K562 (cell line): ENCODE data around the gene TMEM132D. TPM values are rescaled to one million over a fixed set of nuclear protein-coding genes. Genes with fewer than 3 reads are reported as not detected.

ENCODE experiments used
- ATAC-seq: fragments of 200-7000 bp; cut with Tn5 transposase; 3 replicates; pipeline ENCODE4 v1.9.1; 2020; ENCODE audit warnings: moderate library complexity
- BruUV-seq: library from RNA; stranded (reverse); fragments of 400-500 nt; replicated peaks from 2 replicates; lab custom pipeline; 2021; lab: Mats Ljungman, UMichigan
- CTCF ChIA-PET: fragments of 300-600 bp; formaldehyde crosslinking; extraction: SDS; loops from one replicate; lab custom pipeline; 2021; ENCODE audit warnings: low intra/inter-chr PET ratio; lab: Yijun Ruan, JAX
- POLR2A ChIA-PET: fragments of 300-600, 350-650 bp; sonication (Branson Sonifier 250); formaldehyde crosslinking; extraction: SDS; loops from one replicate; lab custom pipeline; 2021; ENCODE audit warnings: antibody characterized with exemption, inconsistent platforms; lab: Yijun Ruan, JAX
- DNase-seq, 4 experiments: peaks; one replicate each; pipeline versions ENCODE4 v3.0.0 to v3.0.0-alpha.2; 2011 to 2018; ENCODE audit warnings: low spot score in 3 of 4, mixed read lengths in 3 of 4; ENCODE audit errors: extremely low read depth in 1 of 4
- FAIRE-seq: peaks from 2 replicates; lab custom pipeline; 2011; peaks lifted over from hg19 to GRCh38; lab: Jason Lieb, UNC
- H2AFZ ChIP-seq: 2 replicates; pipeline ENCODE4 v1.6.0; 2011; ENCODE audit warnings: low read depth, low read length, control low read depth, inconsistent platforms
- H3K27ac ChIP-seq: fragments of 200-600 bp; 3 replicates; pipeline ENCODE4 v1.8.0; 2011; ENCODE audit warnings: low read depth, mild to moderate bottlenecking, control low read depth, inconsistent platforms, low read length, moderate library complexity, mixed read lengths; ENCODE audit errors: extremely low read depth
- H3K27me3 ChIP-seq, 2 experiments: fragments of 300-600 bp in 1 of 2; 2 replicates in 1 of 2; 3 replicates in 1 of 2; pipeline versions ENCODE4 v1.6.0 to v1.8.0; 2011; ENCODE audit warnings: inconsistent platforms in 2 of 2, low read length in 2 of 2, mild to moderate bottlenecking in 1 of 2, mixed read lengths in 1 of 2, moderate library complexity in 1 of 2; ENCODE audit not compliant: control insufficient read depth in 2 of 2, insufficient read depth in 2 of 2
- H3K36me3 ChIP-seq: fragments of 300-600 bp; 3 replicates; pipeline ENCODE4 v1.8.0; 2011; ENCODE audit warnings: mild to moderate bottlenecking, low read length, inconsistent platforms; ENCODE audit not compliant: control insufficient read depth, insufficient read depth
- H3K4me1 ChIP-seq, 2 experiments: fragments of 200-600 bp in 1 of 2; replicated peaks in 1 of 2; 2 replicates in 1 of 2; 3 replicates in 1 of 2; pipeline versions ENCODE4 v1.5.1 to v1.8.0; 2011; ENCODE audit warnings: inconsistent platforms in 2 of 2, low read length in 2 of 2, mild to moderate bottlenecking in 1 of 2, mixed read lengths in 1 of 2, moderate library complexity in 1 of 2; ENCODE audit not compliant: control insufficient read depth in 2 of 2, insufficient read depth in 2 of 2
- H3K4me2 ChIP-seq: 2 replicates; pipeline ENCODE4 v1.6.1; 2011; ENCODE audit warnings: low read length, control low read depth, inconsistent platforms, mixed read lengths; ENCODE audit not compliant: insufficient read depth
- H3K4me3 ChIP-seq: fragments of 200-600 bp; sonication (generic), shearing (Covaris generic); 2 replicates; pipeline ENCODE4 v1.5.1; 2016; ENCODE audit warnings: control low read depth, inconsistent platforms
- H3K79me2 ChIP-seq: fragments of 200-600 bp; 3 replicates; pipeline ENCODE4 v1.8.0; 2011; ENCODE audit warnings: low read length, inconsistent platforms; ENCODE audit not compliant: control insufficient read depth, insufficient read depth
- H3K9ac ChIP-seq, 2 experiments: 2 replicates each; pipeline versions ENCODE4 v1.6.0 to v1.6.1; 2011; ENCODE audit warnings: low read depth in 2 of 2, low read length in 2 of 2, control low read depth in 1 of 2, inconsistent platforms in 1 of 2, mild to moderate bottlenecking in 1 of 2, mixed read lengths in 1 of 2; ENCODE audit not compliant: insufficient read depth in 1 of 2
- H3K9me1 ChIP-seq: one replicate; pipeline ENCODE4 v1.6.0; 2011; ENCODE audit warnings: inconsistent platforms, mild to moderate bottlenecking, low read length, moderate library complexity; ENCODE audit not compliant: control insufficient read depth, insufficient read depth
- H3K9me3 ChIP-seq: replicated peaks from 2 replicates; pipeline ENCODE4 v1.5.1; 2011; ENCODE audit warnings: low read depth, low read length, inconsistent platforms; ENCODE audit not compliant: control insufficient read depth, insufficient read depth
- H4K20me1 ChIP-seq: replicated peaks from 2 replicates; pipeline ENCODE4 v1.6.1; 2011; ENCODE audit warnings: low read length, inconsistent platforms, mixed read lengths; ENCODE audit not compliant: control insufficient read depth, insufficient read depth
- CHD2 ChIP-seq: IDR thresholded peaks from 2 replicates; pipeline ENCODE4 v1.6.1; 2011; ENCODE audit warnings: low read depth, low read length
- CREB1 ChIP-seq, 2 experiments: sonication (generic) in 1 of 2; formaldehyde crosslinking in 1 of 2; IDR thresholded peaks; 2 replicates each; pipeline versions ENCODE4 v1.6.1 to v1.8.0; 2012 to 2022; ENCODE audit warnings: inconsistent platforms in 1 of 2, mild to moderate bottlenecking in 1 of 2, missing genetic modification reagents in 1 of 2, moderate library complexity in 1 of 2
- CREM ChIP-seq: IDR thresholded peaks from 2 replicates; pipeline ENCODE4 v1.6.1; 2014; ENCODE audit warnings: antibody characterized with exemption, low read depth
- CTCFL ChIP-seq: IDR thresholded peaks from 2 replicates; pipeline ENCODE4 v1.6.1; 2011; ENCODE audit warnings: borderline replicate concordance, low read depth, mild to moderate bottlenecking, moderate library complexity, low read length; ENCODE audit not compliant: insufficient read depth, poor library complexity, severe bottlenecking
- E2F3 ChIP-seq: fragments of 250-450 bp; sonication (Bioruptor Pico); IDR thresholded peaks from 2 replicates; pipeline ENCODE4 v1.4.0; 2020; ENCODE audit warnings: mild to moderate bottlenecking
- HSF4 ChIP-seq: fragments of 250-450 bp; sonication (Bioruptor Pico); IDR thresholded peaks from 2 replicates; pipeline ENCODE4 v2.1.2; 2022; ENCODE audit warnings: mild to moderate bottlenecking, moderate library complexity, borderline replicate concordance
- KLF13 ChIP-seq: fragments of 450-650 bp; IDR thresholded peaks from 2 replicates; pipeline ENCODE4 v1.6.1; 2016; ENCODE audit warnings: missing genetic modification characterization, low read depth, mild to moderate bottlenecking, missing compliant biosample characterization, moderate library complexity, borderline replicate concordance
- LEF1 ChIP-seq: fragments of 450-650 bp; IDR thresholded peaks from 2 replicates; pipeline ENCODE4 v1.6.1; 2016; ENCODE audit warnings: mild to moderate bottlenecking
- MTA3 ChIP-seq: fragments of 450-650 bp; formaldehyde crosslinking; IDR thresholded peaks from 2 replicates; pipeline ENCODE4 v1.6.1; 2017; ENCODE audit warnings: mild to moderate bottlenecking, borderline replicate concordance
- NCOA2 ChIP-seq, 2 experiments: fragments of 450-650 bp; IDR thresholded peaks; 2 replicates each; pipeline ENCODE4 v1.6.1; 2018; ENCODE audit warnings: mild to moderate bottlenecking in 2 of 2, moderate library complexity in 1 of 2; ENCODE audit not compliant: partially characterized antibody in 2 of 2
- NR0B1 ChIP-seq: fragments of 450-650 bp; IDR thresholded peaks from one replicate; pipeline ENCODE4 v1.6.1; 2018; ENCODE audit warnings: mild to moderate bottlenecking, moderate library complexity; ENCODE audit not compliant: partially characterized antibody
- OTX1 ChIP-seq: fragments of 450-650 bp; formaldehyde crosslinking; IDR thresholded peaks from 2 replicates; pipeline ENCODE4 v1.4.0; 2022; ENCODE audit warnings: mild to moderate bottlenecking
- SMARCB1 ChIP-seq: IDR thresholded peaks from 2 replicates; pipeline ENCODE4 v1.6.1; 2011; ENCODE audit warnings: improper control_type of control experiment, low read depth; ENCODE audit not compliant: insufficient read length
- TEAD1 ChIP-seq, 2 experiments: fragments of 450-650 bp in 1 of 2; sonication (generic) in 1 of 2; formaldehyde crosslinking; IDR thresholded peaks; 2 replicates each; pipeline versions ENCODE4 v1.4.0 to v1.8.0; 2020 to 2022; ENCODE audit warnings: mild to moderate bottlenecking in 2 of 2, missing genetic modification reagents in 1 of 2
- ZNF512 ChIP-seq: IDR thresholded peaks from 2 replicates; pipeline ENCODE4 v1.6.1; 2016; ENCODE audit warnings: missing genetic modification characterization, missing compliant biosample characterization
- ZNF639 ChIP-seq, 2 experiments: fragments of 200-800 bp in 1 of 2; sonication (Bioruptor generic) in 1 of 2; sonication (generic) in 1 of 2; formaldehyde crosslinking in 1 of 2; IDR thresholded peaks in 1 of 2; conservative IDR thresholded peaks in 1 of 2; 2 replicates each; pipeline versions ENCODE4 v1.5.0 to v1.6.1; 2016 to 2020; ENCODE audit warnings: missing compliant biosample characterization in 1 of 2, missing genetic modification characterization in 1 of 2, missing genetic modification reagents in 1 of 2
- WGBS: fragments of 100-300 bp; shearing (Covaris generic); methylation state at CpG from one replicate; pipeline ENCODE4 v1.1.6; 2016; ENCODE audit warnings: low coverage, mixed read lengths; ENCODE audit not compliant: insufficient coverage; ENCODE audit errors: missing lambda C conversion rate; 5-methylcytosine and 5-hydroxymethylcytosine counted together
- in situ Hi-C: fragments of 300-500 bp; cut with MboI; formaldehyde crosslinking; loops from 4 replicates; pipeline ENCODE4 v1.15.0; 2018; ENCODE audit warnings: inconsistent platforms, mixed read lengths
- intact Hi-C: fragments of 100-400 bp; cut with micrococcal nuclease; formaldehyde crosslinking; loops from 2 replicates; pipeline ENCODE4 v1.14.2; 2022
- polyA plus RNA-seq, 8 experiments: library from polyadenylated mRNA; depleted of rRNA in 4 of 8; stranded (reverse) in 5 of 8; unstranded in 3 of 8; fragments of >200 nt; fragmentation: Nextera tagmentation in 2 of 8; fragmentation: Illumina TruSeq in 1 of 8; extraction: Ambion mirVana in 2 of 8; extraction: Trizol in 1 of 8; gene quantifications; 2 replicates each; pipeline versions ENCODE4 v1.2.1 to v1.2.3, GENCODE V29; 2011 to 2014; ENCODE audit warnings: inconsistent platforms in 1 of 8, missing spikeins in 1 of 8
- total RNA-seq, 7 experiments: library from RNA; depleted of rRNA in 6 of 7; stranded (reverse); fragments of >200 nt in 6 of 7; fragmentation: Illumina TruSeq in 2 of 7; extraction: Trizol in 2 of 7; gene quantifications; 2 replicates each; pipeline versions ENCODE4 v1.2.1 to v1.2.3, GENCODE V29; 2011 to 2021; ENCODE audit warnings: low replicate concordance in 1 of 7

Gene TMEM132D
- total and polyA plus RNA-seq, 9 of the 15 experiments (the other 6 are each of a cell fraction or from before 2014, with no cell fraction given), result not detected

- no peaks in the 10 kb centered on the region for H3K36me3 ChIP-seq
- no peaks in the 10 kb centered on the region for H3K4me1 ChIP-seq
- FAIRE-seq (no peak), ATAC-seq (no peak), DNase-seq (no peak)
- no peak overlapping the region for H3K27ac ChIP-seq
- H3K9me3 ChIP-seq, result no peaks in the 10 kb centered on the region
- H2AFZ ChIP-seq, result no peak overlapping the region
- CTCF ChIA-PET, result no interaction called here
- WGBS, result 7% methylated on average over 5 of the region's 5 CpGs
- H3K4me3 ChIP-seq, result no peak overlapping the region
- in situ Hi-C loops (no loop called here), intact Hi-C loops (no loop called here)
- no peaks in the 10 kb centered on the region for H3K9me1 ChIP-seq
- no TSS peak for BruUV-seq
- H3K9ac ChIP-seq, result no peak overlapping the region
- H4K20me1 ChIP-seq, result no peaks in the 10 kb centered on the region; the same call in 1 of the 2 replicates
- H3K27me3 ChIP-seq, result peaks cover 6 to 57% of the 10 kb centered on the region in 2 experiments; a peak in 4 of 5 replicates
- H3K79me2 ChIP-seq, result no peaks in the 10 kb centered on the region
- H3K4me2 ChIP-seq, result no peak overlapping the region
- POLR2A ChIA-PET, result no interaction called here
- TF ChIP-seq MTA3 (no peak), E2F3 (no peak), NR0B1 (no peak), LEF1 (no peak), CREB1 (IDR thresholded peaks at IDR 0.05) (no peak), CREB1 (CRISPR knock-in tag; IDR thresholded peaks at IDR 0.05) (no peak), HSF4 (no peak), CTCFL (no peak), OTX1 (CRISPR knock-in tag) (no peak), CREM (no peak), TEAD1 (CRISPR knock-in tag; IDR thresholded peaks at IDR 0.05) (no peak), ZNF639 (CRISPR knock-in tag; conservative IDR thresholded peaks at IDR 0.05 in 1 of 2, IDR thresholded peaks at IDR 0.05 in 1 of 2) (no peak), NCOA2 (IDR thresholded peaks at IDR 0.05; ENCODE audit: partially characterized antibody in 2 of 2) (no peak), KLF13 (tag) (no peak), CHD2 (no peak), SMARCB1 (no peak), ZNF512 (tag) (no peak)
These were observed 823.4 kb downstream of the TMEM132D start for GRCh38 chr12:129080391-129080790.
